ENCODE measurements around the gene C11orf98.

DNA sequence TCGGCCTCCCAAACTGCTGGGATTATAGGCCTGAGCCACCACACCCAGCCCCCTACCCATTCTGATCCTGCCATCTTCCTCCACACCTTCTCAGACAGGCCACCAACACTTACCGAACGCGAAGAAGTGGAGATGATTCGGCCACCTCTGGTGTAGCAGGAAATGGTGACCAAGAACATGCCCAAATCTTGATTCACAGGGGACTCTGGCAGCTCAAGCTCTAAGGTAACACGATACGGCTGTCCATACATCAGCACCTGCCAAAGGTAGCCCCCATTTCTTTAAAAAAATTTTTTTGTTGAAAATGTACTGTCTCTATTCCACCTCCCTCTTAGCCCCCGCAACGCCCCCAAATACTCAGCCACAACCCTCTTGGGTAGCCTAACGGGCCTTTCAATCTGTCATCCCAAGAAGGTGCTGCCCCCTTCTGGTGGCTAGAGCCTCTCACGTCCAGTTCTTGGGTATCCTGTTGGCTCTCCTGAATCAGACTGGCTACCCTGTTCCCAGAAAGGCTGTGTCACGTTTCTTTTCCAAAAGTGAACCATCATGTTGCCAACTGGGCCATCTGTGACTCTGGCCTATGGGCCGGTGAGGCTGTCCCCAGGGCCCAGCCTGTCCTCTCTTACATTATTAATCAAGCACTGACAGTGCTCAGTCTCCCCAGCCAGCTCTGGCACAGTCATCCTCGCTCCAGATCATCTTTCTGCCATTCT, 29.6 kb upstream of the C11orf98 start:
- TF ChIP-seq, protein P1, sequence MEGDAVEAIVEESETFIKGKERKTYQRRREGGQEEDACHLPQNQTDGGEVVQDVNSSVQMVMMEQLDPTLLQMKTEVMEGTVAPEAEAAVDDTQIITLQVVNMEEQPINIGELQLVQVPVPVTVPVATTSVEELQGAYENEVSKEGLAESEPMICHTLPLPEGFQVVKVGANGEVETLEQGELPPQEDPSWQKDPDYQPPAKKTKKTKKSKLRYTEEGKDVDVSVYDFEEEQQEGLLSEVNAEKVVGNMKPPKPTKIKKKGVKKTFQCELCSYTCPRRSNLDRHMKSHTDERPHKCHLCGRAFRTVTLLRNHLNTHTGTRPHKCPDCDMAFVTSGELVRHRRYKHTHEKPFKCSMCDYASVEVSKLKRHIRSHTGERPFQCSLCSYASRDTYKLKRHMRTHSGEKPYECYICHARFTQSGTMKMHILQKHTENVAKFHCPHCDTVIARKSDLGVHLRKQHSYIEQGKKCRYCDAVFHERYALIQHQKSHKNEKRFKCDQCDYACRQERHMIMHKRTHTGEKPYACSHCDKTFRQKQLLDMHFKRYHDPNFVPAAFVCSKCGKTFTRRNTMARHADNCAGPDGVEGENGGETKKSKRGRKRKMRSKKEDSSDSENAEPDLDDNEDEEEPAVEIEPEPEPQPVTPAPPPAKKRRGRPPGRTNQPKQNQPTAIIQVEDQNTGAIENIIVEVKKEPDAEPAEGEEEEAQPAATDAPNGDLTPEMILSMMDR (IDR thresholded peaks at IDR 0.05; ENCODE audit: extremely low read depth in 1 of 2, insufficient read depth in 1 of 2, low read depth in 1 of 2, low read length in 2 of 2) = peak; percentile 80 to 83
- TF ChIP-seq, protein P2, sequence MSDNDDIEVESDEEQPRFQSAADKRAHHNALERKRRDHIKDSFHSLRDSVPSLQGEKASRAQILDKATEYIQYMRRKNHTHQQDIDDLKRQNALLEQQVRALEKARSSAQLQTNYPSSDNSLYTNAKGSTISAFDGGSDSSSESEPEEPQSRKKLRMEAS (IDR thresholded peaks at IDR 0.05; ENCODE audit: insufficient read depth, insufficient read length) = no peak
- TF ChIP-seq POLR2AphosphoS5 (IDR thresholded peaks at IDR 0.05; ENCODE audit: insufficient read depth, low read depth, low read length) (no peak), POLR2A (IDR thresholded peaks at IDR 0.05; ENCODE audit: low read depth, low read length) (no peak), EZH2 (IDR thresholded peaks at IDR 0.05; ENCODE audit: borderline replicate concordance, low read depth, low read length, severe bottlenecking) (no peak), JUN (IDR thresholded peaks at IDR 0.05; ENCODE audit: borderline replicate concordance, insufficient read depth, insufficient read length, low read depth) (no peak)

Measured in endothelial cell of umbilical vein (primary cell).